ENCODE measurements around the gene FRMD6. TPM values are rescaled to one million over a fixed set of nuclear protein-coding genes. Genes with fewer than 3 reads are reported as not detected.

The FRMD6 gene
- total and polyA plus RNA-seq, 9 of the 15 experiments (the other 6 are each of a cell fraction or from before 2014, with no cell fraction given) = 0.11 to 0.92 (median 0.53) TPM

DNA sequence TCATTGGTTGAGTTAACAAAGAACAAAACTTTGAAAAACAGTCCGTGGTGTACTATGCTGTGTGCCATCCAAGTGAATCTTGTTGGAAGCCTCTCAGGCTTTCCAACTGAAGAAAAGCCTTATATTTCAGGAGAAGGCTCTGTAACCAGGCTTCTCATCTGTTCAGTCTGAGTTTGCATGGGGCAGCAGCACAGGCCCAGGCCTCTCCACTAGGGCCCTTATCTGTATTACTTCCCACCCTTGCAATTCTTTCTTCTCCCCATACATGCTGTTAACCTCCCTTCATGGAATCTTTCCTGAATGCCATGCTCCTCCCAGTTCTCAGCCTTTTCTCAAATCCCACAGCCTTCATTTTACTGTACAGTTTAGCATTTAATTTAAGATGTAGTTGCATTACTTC is 28.3 kb downstream of the FRMD6 start (continued):
- TF ChIP-seq, protein P1, sequence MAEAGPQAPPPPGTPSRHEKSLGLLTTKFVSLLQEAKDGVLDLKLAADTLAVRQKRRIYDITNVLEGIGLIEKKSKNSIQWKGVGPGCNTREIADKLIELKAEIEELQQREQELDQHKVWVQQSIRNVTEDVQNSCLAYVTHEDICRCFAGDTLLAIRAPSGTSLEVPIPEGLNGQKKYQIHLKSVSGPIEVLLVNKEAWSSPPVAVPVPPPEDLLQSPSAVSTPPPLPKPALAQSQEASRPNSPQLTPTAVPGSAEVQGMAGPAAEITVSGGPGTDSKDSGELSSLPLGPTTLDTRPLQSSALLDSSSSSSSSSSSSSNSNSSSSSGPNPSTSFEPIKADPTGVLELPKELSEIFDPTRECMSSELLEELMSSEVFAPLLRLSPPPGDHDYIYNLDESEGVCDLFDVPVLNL (CRISPR knock-in tag; IDR thresholded peaks at IDR 0.05; ENCODE audit: low read depth) = no peak
- TF ChIP-seq NFIX (CRISPR knock-in tag; IDR thresholded peaks at IDR 0.05; ENCODE audit: low read depth) = no peak

DNA sequence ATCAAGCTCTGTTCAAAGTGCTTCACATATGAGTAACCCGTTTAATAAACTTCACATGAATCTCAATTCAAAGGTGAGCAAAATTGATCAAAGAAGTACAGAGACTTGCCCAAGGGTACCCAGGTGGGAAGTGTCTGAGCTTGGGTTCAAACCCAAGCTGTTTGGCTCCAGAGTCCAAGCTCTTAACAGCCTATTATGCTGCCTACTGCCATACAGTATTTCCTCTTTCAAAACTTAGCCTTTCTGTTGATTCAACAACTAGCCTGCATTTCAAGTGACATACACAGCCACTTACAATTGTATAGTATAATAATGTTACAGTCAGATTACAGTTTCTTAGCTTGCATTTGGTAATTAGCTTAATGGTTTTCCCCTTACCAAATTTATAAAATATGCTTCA is 29.7 kb downstream of the FRMD6 start:
- no peak for TF ChIP-seq ELF4 (CRISPR knock-in tag; IDR thresholded peaks at IDR 0.05)
- no peak for TF ChIP-seq TEAD4 (IDR thresholded peaks at IDR 0.05; ENCODE audit: low read length)
- TF ChIP-seq TEAD4 (CRISPR knock-in tag; IDR thresholded peaks at IDR 0.05; ENCODE audit: borderline replicate concordance) = no peak
- Histone ChIP-seq H3K79me2 (ENCODE audit: control insufficient read depth, insufficient read depth, low read length) (no peaks in the 10 kb centered on the region), H3K9me1 (ENCODE audit: control insufficient read depth, insufficient read depth, low read length) (no peaks in the 10 kb centered on the region), H3K4me2 (ENCODE audit: insufficient read depth, low read length) (no peak overlapping the region), H2AFZ (ENCODE audit: low read depth, low read length) (no peak overlapping the region), H4K20me1 (replicated peaks; ENCODE audit: control insufficient read depth, insufficient read depth, low read length) (no peaks in the 10 kb centered on the region), H3K27me3 (ENCODE audit: control insufficient read depth in 2 of 2, insufficient read depth in 2 of 2, low read length in 2 of 2) (no peaks in the 10 kb centered on the region), H3K36me3 (ENCODE audit: control insufficient read depth, insufficient read depth, low read length) (no peaks in the 10 kb centered on the region), H3K4me1 (replicated peaks in 1 of 2; ENCODE audit: control insufficient read depth in 2 of 2, insufficient read depth in 2 of 2, low read length in 2 of 2) (no peaks in the 10 kb centered on the region), H3K9ac (ENCODE audit: insufficient read depth in 1 of 2, low read depth in 2 of 2, low read length in 2 of 2) (no peak overlapping the region), H3K9me3 (replicated peaks; ENCODE audit: control insufficient read depth, insufficient read depth, low read depth, low read length) (no peaks in the 10 kb centered on the region), H3K4me3 (no peak overlapping the region), H3K27ac (ENCODE audit: extremely low read depth, low read depth, low read length) (no peak overlapping the region)
- ChIA-PET CTCF (ENCODE audit: low intra/inter-chr PET ratio) (no interaction called here), POLR2A (no interaction called here)
- no peak for DNase-seq (ENCODE audit: extremely low read depth in 1 of 4, low spot score in 3 of 4)
- no peak for ATAC-seq
- in situ Hi-C loops (cut with MboI) = no loop called here
- no TSS peak for BruUV-seq (replicated peaks)
- intact Hi-C loops (cut with micrococcal nuclease) = no loop called here
- WGBS (ENCODE audit: insufficient coverage, low coverage, missing lambda C conversion rate) = 0% methylated on average over 1 of the region's 1 CpG
- no peak for FAIRE-seq
